Hepatocyte (in vitro differentiated cells): ENCODE measurements around the gene TCF7. TPM values are rescaled to one million over a fixed set of nuclear protein-coding genes. Genes with fewer than 3 reads are reported as not detected.

ENCODE experiments used
- DNase-seq: peaks from one replicate; pipeline ENCODE4 v3.0.0-alpha.2; 2016; ENCODE audit warnings: low spot score
- H2AFZ ChIP-seq: fragments of 200-600 bp; sonication (generic); 2 replicates; pipeline ENCODE4 v1.6.0; 2016; ENCODE audit warnings: antibody characterized with exemption, mild to moderate bottlenecking
- H3K27ac ChIP-seq: fragments of 200-600 bp; sonication (generic); 2 replicates; pipeline ENCODE4 v1.5.1; 2016; ENCODE audit warnings: mild to moderate bottlenecking
- H3K27me3 ChIP-seq: fragments of 200-600 bp; sonication (generic); 2 replicates; pipeline ENCODE4 v1.6.1; 2016
- H3K36me3 ChIP-seq: fragments of 200-600 bp; sonication (generic); replicated peaks from 2 replicates; pipeline ENCODE4 v1.5.1; 2016; ENCODE audit warnings: low read depth; ENCODE audit not compliant: insufficient read depth
- H3K4me1 ChIP-seq: fragments of 200-600 bp; sonication (generic); 2 replicates; pipeline ENCODE4 v1.5.1; 2016; ENCODE audit warnings: mild to moderate bottlenecking, moderate library complexity; ENCODE audit not compliant: insufficient read depth
- H3K4me2 ChIP-seq: fragments of 200-600 bp; sonication (generic); 2 replicates; pipeline ENCODE4 v1.6.0; 2016
- H3K4me3 ChIP-seq: fragments of 200-600 bp; sonication (generic); 2 replicates; pipeline ENCODE4 v1.5.1; 2016; ENCODE audit warnings: mild to moderate bottlenecking
- H3K79me2 ChIP-seq: fragments of 200-600 bp; sonication (generic); 2 replicates; pipeline ENCODE4 v1.6.0; 2017; ENCODE audit warnings: mild to moderate bottlenecking
- H3K9me2 ChIP-seq: fragments of 200-600 bp; sonication (generic); replicated peaks from 2 replicates; pipeline ENCODE4 v1.6.0; 2017; ENCODE audit warnings: mild to moderate bottlenecking; ENCODE audit not compliant: insufficient read depth
- H3K9me3 ChIP-seq: fragments of 200-600 bp; sonication (generic); 2 replicates; pipeline ENCODE4 v1.5.1; 2016; ENCODE audit warnings: low read depth, mild to moderate bottlenecking
- H4K20me1 ChIP-seq: fragments of 200-600 bp; sonication (generic); 2 replicates; pipeline ENCODE4 v1.6.0; 2016; ENCODE audit warnings: mild to moderate bottlenecking; ENCODE audit not compliant: insufficient read depth, poor library complexity, severe bottlenecking
- CTCF ChIP-seq: fragments of 200-600 bp; sonication (generic); IDR thresholded peaks from 2 replicates; pipeline ENCODE4 v1.5.1; 2016; ENCODE audit warnings: antibody characterized with exemption, mild to moderate bottlenecking; ENCODE audit not compliant: poor library complexity
- EZH2 ChIP-seq: fragments of 200-600 bp; sonication (generic); IDR thresholded peaks from 2 replicates; pipeline ENCODE4 v1.6.1; 2016; ENCODE audit warnings: antibody characterized with exemption, mild to moderate bottlenecking, borderline replicate concordance
- EZH2phosphoT487 ChIP-seq: fragments of 200-600 bp; sonication (generic); IDR thresholded peaks from one replicate; pipeline ENCODE4 v1.6.1; 2018; ENCODE audit warnings: antibody characterized with exemption, mild to moderate bottlenecking, low read depth, moderate library complexity; ENCODE audit not compliant: unreplicated experiment, severe bottlenecking
- WGBS: methylation state at CpG from one replicate; pipeline ENCODE4 v1.1.6; 2016; ENCODE audit warnings: low lambda C conversion rate; ENCODE audit errors: missing lambda C conversion rate; 5-methylcytosine and 5-hydroxymethylcytosine counted together
- polyA plus RNA-seq: library from polyadenylated mRNA; unstranded; fragments of >200 nt; fragmentation: Nextera tagmentation; extraction: Ambion mirVana; gene quantifications from 2 replicates; pipeline ENCODE4 v1.2.1, GENCODE V29; 2016
- total RNA-seq: library from RNA; depleted of rRNA; stranded (reverse); fragments of >200 nt; gene quantifications from 2 replicates; pipeline ENCODE4 v1.2.3, GENCODE V29; 2014

TCF7 gene
- total and polyA plus RNA-seq, 2 experiments from 2014 or later, result 7.5 to 8.1 TPM

- Histone ChIP-seq H2AFZ (peak overlapping the region; percentile 82), H3K9me2 (no peaks in the 10 kb centered on the region), H3K4me1 (peaks cover 26% of the 10 kb centered on the region), H3K9me3 (no peaks in the 10 kb centered on the region), H3K36me3 (no peaks in the 10 kb centered on the region), H3K4me3 (peak overlapping the region; percentile 100), H3K79me2 (peaks cover 43% of the 10 kb centered on the region), H4K20me1 (peaks cover 39% of the 10 kb centered on the region), H3K27me3 (no peaks in the 10 kb centered on the region), H3K27ac (peak overlapping the region; percentile 100), H3K4me2 (peak overlapping the region; percentile 95)
- TF ChIP-seq CTCF, result no peak
- TF ChIP-seq EZH2, result no peak
- TF ChIP-seq EZH2phosphoT487, result no peak
- peak; percentile 73 for DNase-seq
- WGBS, result 36% methylated on average over 29 of the region's 29 CpGs
These were observed 63.1 kb downstream of the TCF7 start for GRCh38 chr5:134177369-134178095.

- Histone ChIP-seq H4K20me1 (peaks cover 33% of the 10 kb centered on the region), H3K27ac (peak overlapping the region; percentile 100), H3K9me3 (no peaks in the 10 kb centered on the region), H3K79me2 (peaks cover 38% of the 10 kb centered on the region), H3K27me3 (no peaks in the 10 kb centered on the region), H3K36me3 (no peaks in the 10 kb centered on the region), H3K9me2 (no peaks in the 10 kb centered on the region), H3K4me2 (peak overlapping the region; percentile 95), H3K4me1 (peaks cover 26% of the 10 kb centered on the region), H2AFZ (no peak overlapping the region), H3K4me3 (no peak overlapping the region)
- TF ChIP-seq EZH2phosphoT487, result no peak
- TF ChIP-seq CTCF, result no peak
- TF ChIP-seq EZH2, result no peak
- WGBS, result 84% methylated on average over 3 of the region's 3 CpGs
- DNase-seq, result no peak
These were observed 63.6 kb downstream of the TCF7 start for GRCh38 chr5:134178096-134178419.

GRCh38 chr5:134183481-134183880 lies 69.0 kb downstream of the TCF7 start:
- H2AFZ ChIP-seq, result no peak overlapping the region
- no peaks in the 10 kb centered on the region for H3K4me1 ChIP-seq
- DNase-seq, result no peak
- no peaks in the 10 kb centered on the region for H3K9me2 ChIP-seq
- no peak overlapping the region for H3K27ac ChIP-seq
- H3K4me3 ChIP-seq, result no peak overlapping the region
- H3K4me2 ChIP-seq, result no peak overlapping the region
- H3K36me3 ChIP-seq, result no peaks in the 10 kb centered on the region
- H3K79me2 ChIP-seq, result no peaks in the 10 kb centered on the region
- TF ChIP-seq CTCF (no peak), EZH2 (no peak), EZH2phosphoT487 (no peak)
- H4K20me1 ChIP-seq, result no peaks in the 10 kb centered on the region
- no peaks in the 10 kb centered on the region for H3K9me3 ChIP-seq
- H3K27me3 ChIP-seq, result no peaks in the 10 kb centered on the region
